Neural progenitor cell (in vitro differentiated cells): ENCODE results near the gene ZP1. TPM values are rescaled to one million over a fixed set of nuclear protein-coding genes. Genes with fewer than 3 reads are reported as not detected.

Source experiments
- DNase-seq: peaks from one replicate; pipeline ENCODE4 v3.0.0-alpha.2; 2016; ENCODE audit warnings: low spot score
- H2AFZ ChIP-seq: fragments of 200-600 bp; sonication (generic); replicated peaks from 2 replicates; pipeline ENCODE4 v1.6.1; 2016; ENCODE audit warnings: antibody characterized with exemption
- H3F3A ChIP-seq: fragments of 200-600 bp; sonication (generic); 2 replicates; pipeline ENCODE4 v1.6.1; 2016; ENCODE audit warnings: antibody characterized with exemption, low read depth
- H3K27ac ChIP-seq: fragments of 200-600 bp; sonication (generic); 2 replicates; pipeline ENCODE4 v1.5.1; 2016; ENCODE audit warnings: mild to moderate bottlenecking
- H3K27me3 ChIP-seq: fragments of 200-600 bp; sonication (generic); 2 replicates; pipeline ENCODE4 v1.6.1; 2016; ENCODE audit warnings: mild to moderate bottlenecking, moderate library complexity
- H3K36me3 ChIP-seq: fragments of 200-600 bp; sonication (generic); 2 replicates; pipeline ENCODE4 v1.5.1; 2016
- H3K4me1 ChIP-seq: fragments of 200-600 bp; sonication (generic); 2 replicates; pipeline ENCODE4 v1.6.1; 2016; ENCODE audit warnings: mixed run types
- H3K4me2 ChIP-seq: fragments of 200-600 bp; sonication (generic); 2 replicates; pipeline ENCODE4 v1.6.1; 2016
- H3K4me3 ChIP-seq: fragments of 200-600 bp; sonication (generic); 2 replicates; pipeline ENCODE4 v1.5.1; 2016
- H3K79me2 ChIP-seq: fragments of 200-600 bp; sonication (generic); 2 replicates; pipeline ENCODE4 v1.6.1; 2016; ENCODE audit warnings: low read depth
- H3K9ac ChIP-seq: fragments of 200-600 bp; sonication (generic); 2 replicates; pipeline ENCODE4 v1.6.1; 2016
- H3K9me3 ChIP-seq: fragments of 200-600 bp; sonication (generic); 2 replicates; pipeline ENCODE4 v1.5.1; 2016; ENCODE audit warnings: low read depth
- H4K20me1 ChIP-seq: fragments of 200-600 bp; sonication (generic); 2 replicates; pipeline ENCODE4 v1.6.1; 2016; ENCODE audit warnings: low read depth
- H3K27ac Mint-ChIP-seq: 3 replicates; pipeline ENCODE4 v1.8.0; 2021; ENCODE audit warnings: mixed read lengths
- H3K27me3 Mint-ChIP-seq: 2 replicates; pipeline ENCODE4 v1.8.0; 2022; ENCODE audit warnings: low read depth, mild to moderate bottlenecking, inconsistent platforms, moderate library complexity, mixed read lengths; ENCODE audit not compliant: insufficient read depth
- H3K36me3 Mint-ChIP-seq: 3 replicates; pipeline ENCODE4 v1.8.0; 2021; ENCODE audit warnings: mixed read lengths
- H3K4me1 Mint-ChIP-seq: 3 replicates; pipeline ENCODE4 v1.8.0; 2021; ENCODE audit warnings: mixed read lengths
- H3K4me3 Mint-ChIP-seq: 3 replicates; pipeline ENCODE4 v1.8.0; 2021; ENCODE audit warnings: mild to moderate bottlenecking, moderate library complexity, mixed read lengths
- H3K9me3 Mint-ChIP-seq: 3 replicates; pipeline ENCODE4 v1.8.0; 2020; ENCODE audit warnings: mixed read lengths
- EZH2 ChIP-seq: fragments of 200-600 bp; sonication (generic); IDR thresholded peaks from 2 replicates; pipeline ENCODE4 v1.6.1; 2017; ENCODE audit warnings: antibody characterized with exemption, mild to moderate bottlenecking, moderate library complexity
- EZH2phosphoT487 ChIP-seq: fragments of 200-600 bp; sonication (generic); IDR thresholded peaks from 2 replicates; pipeline ENCODE4 v1.6.1; 2017; ENCODE audit warnings: antibody characterized with exemption
- total RNA-seq: library from RNA; depleted of rRNA; stranded (reverse); fragments of >200 nt; gene quantifications from 2 replicates; pipeline ENCODE4 v1.2.3, GENCODE V29; 2015; ENCODE audit warnings: low replicate concordance
- TF ChIP-seq, protein P1 (sequence below): fragments of 200-600 bp; sonication (generic); IDR thresholded peaks from 2 replicates; pipeline ENCODE4 v1.5.1; 2017; ENCODE audit warnings: antibody characterized with exemption, mild to moderate bottlenecking

The ZP1 gene
- total RNA-seq, 1 donor from 2014 or later: not detected

DNA sequence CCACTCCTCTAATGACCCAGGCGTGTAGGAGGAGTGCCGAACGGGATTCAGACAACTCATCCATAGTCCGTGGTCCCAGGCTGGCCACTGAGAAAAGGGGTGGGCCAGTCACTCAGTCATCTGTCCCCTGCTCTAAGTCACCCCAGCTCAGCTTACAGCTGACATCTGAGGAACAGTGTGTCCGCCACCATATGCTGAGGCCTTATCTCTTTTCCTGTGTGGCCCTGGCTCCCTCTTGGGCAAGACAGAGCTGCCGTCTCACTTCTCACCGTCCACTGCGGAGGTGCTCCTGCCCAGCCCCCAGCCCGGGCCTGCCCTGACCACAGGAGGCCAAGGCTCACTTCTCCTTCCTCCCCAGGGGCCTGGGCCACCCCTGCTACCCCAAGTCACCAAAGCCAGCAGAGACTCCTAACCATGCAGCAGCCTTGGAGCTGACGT is 18.6 kb upstream of the ZP1 start:
- Mint-ChIP-seq H3K36me3 (peaks cover 20% of the 10 kb centered on the region), H3K27me3 (peaks cover 2% of the 10 kb centered on the region), H3K27ac (no peak overlapping the region), H3K9me3 (no peaks in the 10 kb centered on the region), H3K4me1 (peaks cover 15% of the 10 kb centered on the region), H3K4me3 (no peak overlapping the region)
- peaks cover 19% of the 10 kb centered on the region for H3K27me3 ChIP-seq
- DNase-seq: no peak
- no peaks in the 10 kb centered on the region for H4K20me1 ChIP-seq
- TF ChIP-seq EZH2 (no peak), EZH2phosphoT487 (no peak)
- TF ChIP-seq, protein P1, sequence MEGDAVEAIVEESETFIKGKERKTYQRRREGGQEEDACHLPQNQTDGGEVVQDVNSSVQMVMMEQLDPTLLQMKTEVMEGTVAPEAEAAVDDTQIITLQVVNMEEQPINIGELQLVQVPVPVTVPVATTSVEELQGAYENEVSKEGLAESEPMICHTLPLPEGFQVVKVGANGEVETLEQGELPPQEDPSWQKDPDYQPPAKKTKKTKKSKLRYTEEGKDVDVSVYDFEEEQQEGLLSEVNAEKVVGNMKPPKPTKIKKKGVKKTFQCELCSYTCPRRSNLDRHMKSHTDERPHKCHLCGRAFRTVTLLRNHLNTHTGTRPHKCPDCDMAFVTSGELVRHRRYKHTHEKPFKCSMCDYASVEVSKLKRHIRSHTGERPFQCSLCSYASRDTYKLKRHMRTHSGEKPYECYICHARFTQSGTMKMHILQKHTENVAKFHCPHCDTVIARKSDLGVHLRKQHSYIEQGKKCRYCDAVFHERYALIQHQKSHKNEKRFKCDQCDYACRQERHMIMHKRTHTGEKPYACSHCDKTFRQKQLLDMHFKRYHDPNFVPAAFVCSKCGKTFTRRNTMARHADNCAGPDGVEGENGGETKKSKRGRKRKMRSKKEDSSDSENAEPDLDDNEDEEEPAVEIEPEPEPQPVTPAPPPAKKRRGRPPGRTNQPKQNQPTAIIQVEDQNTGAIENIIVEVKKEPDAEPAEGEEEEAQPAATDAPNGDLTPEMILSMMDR: no peak
- H3K9me3 ChIP-seq: no peaks in the 10 kb centered on the region
- no peak overlapping the region for H3K4me2 ChIP-seq
- no peak overlapping the region for H2AFZ ChIP-seq
- H3K36me3 ChIP-seq: no peaks in the 10 kb centered on the region
- no peak overlapping the region for H3K9ac ChIP-seq
- H3K27ac ChIP-seq: no peak overlapping the region
- H3F3A ChIP-seq: peaks cover 4% of the 10 kb centered on the region
- H3K4me1 ChIP-seq: peaks cover 9% of the 10 kb centered on the region
- H3K79me2 ChIP-seq: peaks cover 13% of the 10 kb centered on the region
- H3K4me3 ChIP-seq: no peak overlapping the region

DNA sequence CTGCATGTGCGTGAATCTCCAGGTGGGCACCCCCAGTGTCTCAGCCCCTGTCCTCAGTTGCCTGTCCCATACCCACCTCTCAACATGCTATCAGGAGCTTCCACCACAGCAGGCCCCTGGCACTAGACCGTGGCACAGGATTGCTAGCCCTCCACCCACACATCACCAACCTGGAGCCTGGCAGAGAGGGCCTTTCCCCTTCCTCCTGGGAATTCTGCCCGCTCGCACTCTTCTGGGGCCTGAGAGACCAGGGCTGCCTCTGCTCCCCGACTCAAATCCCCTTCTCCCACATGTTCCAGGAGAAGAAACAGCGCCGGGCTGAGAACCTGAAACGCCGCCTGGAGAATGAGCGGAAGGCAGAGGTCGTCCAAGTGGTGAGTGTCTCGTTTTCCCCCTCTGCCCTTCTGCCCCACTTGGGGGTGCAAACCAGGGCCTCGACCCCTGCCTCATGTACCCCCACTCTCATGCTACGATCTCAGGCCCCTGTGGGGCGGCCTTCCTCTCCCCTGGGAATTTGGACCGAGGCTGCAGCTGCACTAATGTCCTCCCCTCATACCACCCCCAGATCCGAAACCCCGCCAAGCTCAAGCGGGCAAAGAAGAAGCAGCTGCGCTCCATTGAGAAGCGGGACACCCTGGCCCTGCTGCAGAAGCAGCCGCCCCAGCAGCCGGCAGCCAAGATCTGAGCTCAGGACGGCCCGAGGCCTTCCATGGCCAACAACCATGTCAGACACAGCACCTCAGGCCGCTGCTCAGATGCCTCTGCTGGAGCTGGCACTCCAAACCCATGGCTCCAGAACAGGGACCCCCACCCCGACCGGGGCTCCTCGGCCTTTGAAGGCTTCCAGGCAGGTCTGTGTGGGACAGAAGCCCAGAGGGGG is 17.5 kb upstream of the ZP1 start:
- H3F3A ChIP-seq: peaks cover 4% of the 10 kb centered on the region
- no peak overlapping the region for H3K27ac ChIP-seq
- no peak overlapping the region for H3K4me2 ChIP-seq
- H3K79me2 ChIP-seq: peaks cover 2% of the 10 kb centered on the region
- TF ChIP-seq EZH2phosphoT487 (no peak), EZH2 (no peak)
- TF ChIP-seq, protein P1: no peak
- H3K4me3 ChIP-seq: no peak overlapping the region
- H3K36me3 ChIP-seq: no peaks in the 10 kb centered on the region
- no peak for DNase-seq
- Mint-ChIP-seq H3K4me3 (no peak overlapping the region), H3K27ac (no peak overlapping the region), H3K4me1 (peaks cover 7% of the 10 kb centered on the region), H3K27me3 (peaks cover 4% of the 10 kb centered on the region), H3K9me3 (no peaks in the 10 kb centered on the region), H3K36me3 (peaks cover 13% of the 10 kb centered on the region)
- no peaks in the 10 kb centered on the region for H3K9me3 ChIP-seq
- H2AFZ ChIP-seq: no peak overlapping the region
- H3K4me1 ChIP-seq: no peaks in the 10 kb centered on the region
- peaks cover 27% of the 10 kb centered on the region for H3K27me3 ChIP-seq
- no peak overlapping the region for H3K9ac ChIP-seq
- no peaks in the 10 kb centered on the region for H4K20me1 ChIP-seq

DNA sequence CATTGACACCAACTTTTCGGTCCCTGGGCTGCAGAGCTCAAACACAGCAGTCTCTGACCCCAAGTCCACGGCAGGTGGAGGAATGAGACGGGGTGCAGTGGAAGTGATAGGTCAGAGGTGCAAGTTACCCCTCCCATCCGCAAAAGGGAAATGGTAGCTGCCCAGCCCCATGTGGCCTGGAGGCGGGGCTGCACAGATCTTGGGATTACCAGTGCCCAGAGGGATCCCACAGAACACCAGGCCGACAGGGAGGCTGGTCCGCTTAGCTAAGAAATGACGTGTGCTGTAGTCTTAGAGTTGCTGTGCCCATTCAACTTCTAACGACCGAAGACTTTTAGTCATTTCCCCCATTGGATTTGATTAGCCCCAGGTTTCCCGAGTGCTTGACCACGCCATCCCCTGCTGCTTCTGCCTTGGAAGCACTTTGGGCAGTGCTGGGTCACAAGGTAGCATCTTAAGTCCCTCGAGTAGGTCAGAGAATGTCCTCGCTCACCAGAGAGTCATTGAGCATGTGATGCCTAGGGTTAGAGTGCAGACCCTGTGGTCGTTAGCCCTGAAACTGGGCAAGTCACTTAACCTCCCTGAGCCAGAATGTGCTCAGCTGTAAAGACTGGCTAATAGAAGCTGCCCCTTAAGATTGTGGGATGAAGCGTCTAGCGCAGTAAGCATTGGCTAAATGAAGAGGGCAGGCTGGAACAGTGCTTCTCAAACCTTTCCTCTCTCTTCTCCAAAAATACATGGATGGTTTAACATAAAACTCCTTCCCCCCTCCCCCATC is 15.8 kb upstream of the ZP1 start:
- no peaks in the 10 kb centered on the region for H3K79me2 ChIP-seq
- TF ChIP-seq EZH2: no peak
- TF ChIP-seq EZH2phosphoT487: no peak
- TF ChIP-seq, protein P1: no peak
- H3K27ac ChIP-seq: no peak overlapping the region
- peaks cover 36% of the 10 kb centered on the region for H3K27me3 ChIP-seq
- H3K4me1 Mint-ChIP-seq: peaks cover 7% of the 10 kb centered on the region
- DNase-seq: no peak
- H3K4me2 ChIP-seq: no peak overlapping the region
- H3K9ac ChIP-seq: no peak overlapping the region
- H3K4me1 ChIP-seq: no peaks in the 10 kb centered on the region
- H3F3A ChIP-seq: peaks cover 4% of the 10 kb centered on the region
- H3K27ac Mint-ChIP-seq: peak overlapping the region; percentile 50
- H3K4me3 ChIP-seq: no peak overlapping the region
- no peaks in the 10 kb centered on the region for H3K9me3 ChIP-seq
- no peak overlapping the region for H3K4me3 Mint-ChIP-seq
- H4K20me1 ChIP-seq: no peaks in the 10 kb centered on the region
- no peaks in the 10 kb centered on the region for H3K36me3 ChIP-seq
- H2AFZ ChIP-seq: no peak overlapping the region
- peaks cover 7% of the 10 kb centered on the region for H3K27me3 Mint-ChIP-seq
- no peaks in the 10 kb centered on the region for H3K9me3 Mint-ChIP-seq
- peaks cover 12% of the 10 kb centered on the region for H3K36me3 Mint-ChIP-seq
